ENCODE results near the gene CLEC17A. TPM values are rescaled to one million over a fixed set of nuclear protein-coding genes. Genes with fewer than 3 reads are reported as not detected.

The CLEC17A gene
- total and polyA plus RNA-seq, 2 of the 13 experiments (the other 11 are each of a cell fraction or from before 2014, with no cell fraction given) = not detected

DNA sequence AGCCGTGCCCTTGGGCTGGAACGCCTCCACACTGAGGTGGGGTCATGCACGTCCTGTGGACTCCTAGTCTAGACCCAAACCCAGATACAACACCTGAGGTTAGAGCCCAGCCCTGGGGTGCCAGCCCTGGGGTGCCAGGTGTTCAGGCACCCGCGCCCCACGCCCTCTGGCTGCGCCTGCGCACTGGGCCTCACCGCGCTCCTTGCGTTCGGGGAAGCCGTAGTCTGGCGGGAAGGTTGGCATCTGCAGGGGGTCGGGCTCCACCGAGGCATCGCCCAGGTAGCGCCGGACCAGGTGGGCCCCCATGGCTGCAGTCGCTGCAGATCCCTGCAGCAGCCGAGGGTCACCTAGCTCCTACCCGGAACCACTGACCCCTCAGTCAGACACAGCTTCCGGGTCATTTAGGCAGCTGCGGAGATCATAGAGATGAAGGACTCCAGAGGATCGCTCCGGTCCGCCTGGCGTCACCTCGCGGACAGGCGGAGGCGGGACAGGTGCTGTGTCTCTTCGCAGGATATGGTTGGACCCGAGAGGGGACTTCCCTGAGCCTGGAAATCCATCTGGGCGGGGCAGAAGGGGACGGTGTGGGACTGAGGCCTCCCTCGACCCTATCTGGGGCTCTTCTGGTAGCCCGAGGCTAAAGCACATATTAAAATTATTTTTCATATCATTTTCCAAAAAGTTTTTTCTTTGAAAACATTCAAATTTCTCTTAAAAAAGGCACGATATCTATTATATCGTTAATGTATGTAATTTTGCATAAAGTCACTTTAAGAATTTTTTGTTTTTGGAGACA lies 11.0 kb upstream of the CLEC17A start, which contains the start of gene NDUFB7 (continued):
- TF ChIP-seq FUBP1 (CRISPR knock-in tag; IDR thresholded peaks at IDR 0.05; ENCODE audit: borderline replicate concordance) (peak; percentile 90; the same call in 1 of the 2 replicates), NFATC3 (CRISPR knock-in tag; IDR thresholded peaks at IDR 0.05) (peak; percentile 85; the same call in 1 of the 2 replicates), ZSCAN20 (CRISPR knock-in tag; IDR thresholded peaks at IDR 0.05; ENCODE audit: borderline replicate concordance) (peak; percentile 42; the same call in 1 of the 2 replicates), JUND (CRISPR knock-in tag; IDR thresholded peaks at IDR 0.05) (0 out of 2 replicates have a peak, but pooled peaks have one; percentile 12), TBX3 (IDR thresholded peaks at IDR 0.05; ENCODE audit: borderline replicate concordance) (no peak), ZBTB26 (CRISPR knock-in tag; IDR thresholded peaks at IDR 0.05; ENCODE audit: borderline replicate concordance) (peak; percentile 15; the same call in 1 of the 2 replicates), ZNF543 (CRISPR knock-in tag; IDR thresholded peaks at IDR 0.05) (peak; percentile 80; the same call in 1 of the 2 replicates), NCOA2 (CRISPR knock-in tag; IDR thresholded peaks at IDR 0.05) (peak; percentile 66), POLR2A (IDR thresholded peaks at IDR 0.05; ENCODE audit: insufficient read depth in 1 of 2, low read depth in 2 of 2, low read length in 2 of 2) (peak; percentile 85 to 91), ZNF747 (CRISPR knock-in tag; IDR thresholded peaks at IDR 0.05; ENCODE audit: borderline replicate concordance) (peak; percentile 90), GABPB1 (CRISPR knock-in tag; IDR thresholded peaks at IDR 0.05) (peak; percentile 99), SIN3A (IDR thresholded peaks at IDR 0.05; ENCODE audit: borderline replicate concordance, low read depth, low read length) (no peak; the same call in 1 of the 2 replicates), ARHGAP35 (CRISPR knock-in tag; IDR thresholded peaks at IDR 0.05; ENCODE audit: borderline replicate concordance) (0 out of 2 replicates have a peak, but pooled peaks have one; percentile 57), KMT2A (CRISPR knock-in tag; IDR thresholded peaks at IDR 0.05) (peak; percentile 77)
- TF ChIP-seq, protein P1, sequence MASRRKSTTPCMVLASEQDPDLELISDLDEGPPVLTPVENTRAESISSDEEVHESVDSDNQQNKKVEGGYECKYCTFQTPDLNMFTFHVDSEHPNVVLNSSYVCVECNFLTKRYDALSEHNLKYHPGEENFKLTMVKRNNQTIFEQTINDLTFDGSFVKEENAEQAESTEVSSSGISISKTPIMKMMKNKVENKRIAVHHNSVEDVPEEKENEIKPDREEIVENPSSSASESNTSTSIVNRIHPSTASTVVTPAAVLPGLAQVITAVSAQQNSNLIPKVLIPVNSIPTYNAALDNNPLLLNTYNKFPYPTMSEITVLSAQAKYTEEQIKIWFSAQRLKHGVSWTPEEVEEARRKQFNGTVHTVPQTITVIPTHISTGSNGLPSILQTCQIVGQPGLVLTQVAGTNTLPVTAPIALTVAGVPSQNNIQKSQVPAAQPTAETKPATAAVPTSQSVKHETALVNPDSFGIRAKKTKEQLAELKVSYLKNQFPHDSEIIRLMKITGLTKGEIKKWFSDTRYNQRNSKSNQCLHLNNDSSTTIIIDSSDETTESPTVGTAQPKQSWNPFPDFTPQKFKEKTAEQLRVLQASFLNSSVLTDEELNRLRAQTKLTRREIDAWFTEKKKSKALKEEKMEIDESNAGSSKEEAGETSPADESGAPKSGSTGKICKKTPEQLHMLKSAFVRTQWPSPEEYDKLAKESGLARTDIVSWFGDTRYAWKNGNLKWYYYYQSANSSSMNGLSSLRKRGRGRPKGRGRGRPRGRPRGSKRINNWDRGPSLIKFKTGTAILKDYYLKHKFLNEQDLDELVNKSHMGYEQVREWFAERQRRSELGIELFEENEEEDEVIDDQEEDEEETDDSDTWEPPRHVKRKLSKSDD (CRISPR knock-in tag; IDR thresholded peaks at IDR 0.05; ENCODE audit: low read depth) = 0 out of 2 replicates have a peak, but pooled peaks have one; percentile 76
- TF ChIP-seq, protein P2, sequence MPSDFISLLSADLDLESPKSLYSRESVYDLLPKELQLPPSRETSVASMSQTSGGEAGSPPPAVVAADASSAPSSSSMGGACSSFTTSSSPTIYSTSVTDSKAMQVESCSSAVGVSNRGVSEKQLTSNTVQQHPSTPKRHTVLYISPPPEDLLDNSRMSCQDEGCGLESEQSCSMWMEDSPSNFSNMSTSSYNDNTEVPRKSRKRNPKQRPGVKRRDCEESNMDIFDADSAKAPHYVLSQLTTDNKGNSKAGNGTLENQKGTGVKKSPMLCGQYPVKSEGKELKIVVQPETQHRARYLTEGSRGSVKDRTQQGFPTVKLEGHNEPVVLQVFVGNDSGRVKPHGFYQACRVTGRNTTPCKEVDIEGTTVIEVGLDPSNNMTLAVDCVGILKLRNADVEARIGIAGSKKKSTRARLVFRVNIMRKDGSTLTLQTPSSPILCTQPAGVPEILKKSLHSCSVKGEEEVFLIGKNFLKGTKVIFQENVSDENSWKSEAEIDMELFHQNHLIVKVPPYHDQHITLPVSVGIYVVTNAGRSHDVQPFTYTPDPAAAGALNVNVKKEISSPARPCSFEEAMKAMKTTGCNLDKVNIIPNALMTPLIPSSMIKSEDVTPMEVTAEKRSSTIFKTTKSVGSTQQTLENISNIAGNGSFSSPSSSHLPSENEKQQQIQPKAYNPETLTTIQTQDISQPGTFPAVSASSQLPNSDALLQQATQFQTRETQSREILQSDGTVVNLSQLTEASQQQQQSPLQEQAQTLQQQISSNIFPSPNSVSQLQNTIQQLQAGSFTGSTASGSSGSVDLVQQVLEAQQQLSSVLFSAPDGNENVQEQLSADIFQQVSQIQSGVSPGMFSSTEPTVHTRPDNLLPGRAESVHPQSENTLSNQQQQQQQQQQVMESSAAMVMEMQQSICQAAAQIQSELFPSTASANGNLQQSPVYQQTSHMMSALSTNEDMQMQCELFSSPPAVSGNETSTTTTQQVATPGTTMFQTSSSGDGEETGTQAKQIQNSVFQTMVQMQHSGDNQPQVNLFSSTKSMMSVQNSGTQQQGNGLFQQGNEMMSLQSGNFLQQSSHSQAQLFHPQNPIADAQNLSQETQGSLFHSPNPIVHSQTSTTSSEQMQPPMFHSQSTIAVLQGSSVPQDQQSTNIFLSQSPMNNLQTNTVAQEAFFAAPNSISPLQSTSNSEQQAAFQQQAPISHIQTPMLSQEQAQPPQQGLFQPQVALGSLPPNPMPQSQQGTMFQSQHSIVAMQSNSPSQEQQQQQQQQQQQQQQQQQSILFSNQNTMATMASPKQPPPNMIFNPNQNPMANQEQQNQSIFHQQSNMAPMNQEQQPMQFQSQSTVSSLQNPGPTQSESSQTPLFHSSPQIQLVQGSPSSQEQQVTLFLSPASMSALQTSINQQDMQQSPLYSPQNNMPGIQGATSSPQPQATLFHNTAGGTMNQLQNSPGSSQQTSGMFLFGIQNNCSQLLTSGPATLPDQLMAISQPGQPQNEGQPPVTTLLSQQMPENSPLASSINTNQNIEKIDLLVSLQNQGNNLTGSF (CRISPR knock-in tag; IDR thresholded peaks at IDR 0.05) = peak; percentile 65; the same call in 1 of the 2 replicates
